Measurements from ENCODE around the gene BANK1.

The BANK1 gene

DNA sequence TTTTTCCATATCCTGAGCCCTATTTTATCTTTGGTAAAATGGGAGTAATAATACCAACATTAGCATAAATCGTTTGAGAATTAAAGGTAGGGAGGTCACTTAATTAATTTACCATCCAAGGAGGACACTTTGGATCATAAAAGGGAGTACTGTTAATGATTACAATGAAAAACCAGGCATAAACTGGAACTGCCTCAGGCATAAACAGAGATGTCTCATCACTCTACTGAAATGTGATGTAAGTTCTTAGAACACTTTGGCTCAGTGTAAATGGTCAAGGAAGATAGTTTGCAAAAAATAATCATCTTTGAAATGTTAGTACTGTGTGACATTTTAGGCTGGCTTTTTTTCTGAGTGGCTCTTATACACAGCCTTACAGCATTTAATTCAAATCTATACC, 286.1 kb downstream of the BANK1 start:
- H3K27me3 ChIP-seq (ENCODE audit: insufficient read depth, low read depth), result no peaks in the 10 kb centered on the region
- H4K20me1 ChIP-seq (ENCODE audit: insufficient read depth), result no peaks in the 10 kb centered on the region
- no peak overlapping the region for H3K27ac ChIP-seq
- H3K9ac ChIP-seq, result no peak overlapping the region
- TF ChIP-seq CTCF (conservative IDR thresholded peaks at IDR 0.05; ENCODE audit: low read depth, low read length), result no peak
- no peak overlapping the region for H2AFZ ChIP-seq (ENCODE audit: low read depth)
- no peak overlapping the region for H3K4me3 ChIP-seq (IDR thresholded peaks at IDR 0.05; ENCODE audit: insufficient read depth, low read depth, low read length)
- no peaks in the 10 kb centered on the region for H3K36me3 ChIP-seq (ENCODE audit: insufficient read depth)
- no peaks in the 10 kb centered on the region for H3K4me1 ChIP-seq (ENCODE audit: low read depth, poor library complexity, severe bottlenecking)
- no peak overlapping the region for H3K4me2 ChIP-seq
- no peaks in the 10 kb centered on the region for H3K79me2 ChIP-seq (ENCODE audit: insufficient read depth, low read depth)

- Histone ChIP-seq H3K79me2 (ENCODE audit: insufficient read depth, low read depth) (no peaks in the 10 kb centered on the region), H3K27ac (no peak overlapping the region), H4K20me1 (ENCODE audit: insufficient read depth) (no peaks in the 10 kb centered on the region), H2AFZ (ENCODE audit: low read depth) (no peak overlapping the region), H3K27me3 (ENCODE audit: insufficient read depth, low read depth) (no peaks in the 10 kb centered on the region), H3K9ac (no peak overlapping the region), H3K4me1 (ENCODE audit: low read depth, poor library complexity, severe bottlenecking) (no peaks in the 10 kb centered on the region), H3K4me2 (no peak overlapping the region), H3K4me3 (IDR thresholded peaks at IDR 0.05; ENCODE audit: insufficient read depth, low read depth, low read length) (no peak overlapping the region), H3K36me3 (ENCODE audit: insufficient read depth) (no peaks in the 10 kb centered on the region)
- TF ChIP-seq CTCF (conservative IDR thresholded peaks at IDR 0.05; ENCODE audit: low read depth, low read length), result no peak
Observed at GRCh38 chr4:102080184-102080583, 289.7 kb downstream of the BANK1 start.

- no peak for TF ChIP-seq CTCF (conservative IDR thresholded peaks at IDR 0.05; ENCODE audit: low read depth, low read length)
- Histone ChIP-seq H3K36me3 (ENCODE audit: insufficient read depth) (no peaks in the 10 kb centered on the region), H3K27ac (no peak overlapping the region)
Observed at GRCh38 chr4:102089850-102090621, 299.5 kb downstream of the BANK1 start.

GRCh38 chr4:102091656-102092055, 301.1 kb downstream of the BANK1 start:
- no peaks in the 10 kb centered on the region for H3K79me2 ChIP-seq (ENCODE audit: insufficient read depth, low read depth)
- TF ChIP-seq CTCF (conservative IDR thresholded peaks at IDR 0.05; ENCODE audit: low read depth, low read length), result no peak
- no peaks in the 10 kb centered on the region for H3K27me3 ChIP-seq (ENCODE audit: insufficient read depth, low read depth)
- no peaks in the 10 kb centered on the region for H4K20me1 ChIP-seq (ENCODE audit: insufficient read depth)
- no peak overlapping the region for H3K4me3 ChIP-seq (IDR thresholded peaks at IDR 0.05; ENCODE audit: insufficient read depth, low read depth, low read length)
- no peak overlapping the region for H2AFZ ChIP-seq (ENCODE audit: low read depth)
- no peak overlapping the region for H3K27ac ChIP-seq
- H3K4me1 ChIP-seq (ENCODE audit: low read depth, poor library complexity, severe bottlenecking), result no peaks in the 10 kb centered on the region
- H3K36me3 ChIP-seq (ENCODE audit: insufficient read depth), result no peaks in the 10 kb centered on the region
- H3K4me2 ChIP-seq, result no peak overlapping the region
- H3K9ac ChIP-seq, result no peak overlapping the region

More at GRCh38 chr4:102089850-102090621, 299.5 kb downstream of the BANK1 start:
- H3K4me1 ChIP-seq (ENCODE audit: low read depth, poor library complexity, severe bottlenecking), result no peaks in the 10 kb centered on the region
- H3K79me2 ChIP-seq (ENCODE audit: insufficient read depth, low read depth), result no peaks in the 10 kb centered on the region
- no peak overlapping the region for H3K9ac ChIP-seq
- no peak overlapping the region for H3K4me2 ChIP-seq
- no peaks in the 10 kb centered on the region for H4K20me1 ChIP-seq (ENCODE audit: insufficient read depth)
- H2AFZ ChIP-seq (ENCODE audit: low read depth), result no peak overlapping the region
- no peaks in the 10 kb centered on the region for H3K27me3 ChIP-seq (ENCODE audit: insufficient read depth, low read depth)
- H3K4me3 ChIP-seq (IDR thresholded peaks at IDR 0.05; ENCODE audit: insufficient read depth, low read depth, low read length), result no peak overlapping the region
